ENCODE measurements around the gene PDE8B. TPM values are rescaled to one million over a fixed set of nuclear protein-coding genes. Genes with fewer than 3 reads are reported as not detected.

PDE8B gene
- total RNA-seq, 1 experiment from 2014 or later: 0.07 TPM

DNA sequence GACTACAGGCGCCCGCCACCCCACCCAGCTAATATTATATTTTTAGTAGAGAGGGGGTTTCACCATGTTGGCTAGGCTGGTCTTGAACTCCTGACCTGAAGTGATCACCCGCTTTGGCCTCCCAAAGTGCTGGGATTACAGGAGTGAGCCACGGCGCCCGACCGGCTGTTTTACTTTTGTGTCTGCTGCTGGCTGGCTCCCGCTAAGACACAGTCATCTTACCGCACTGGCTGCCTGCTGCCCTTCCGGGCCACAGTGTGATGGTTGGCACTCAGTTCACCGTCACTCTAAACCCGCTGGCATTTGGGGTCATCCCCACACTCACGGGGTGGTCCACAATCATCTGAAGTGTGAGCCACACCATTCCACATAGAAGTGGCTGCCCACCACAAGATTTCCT is 188.0 kb downstream of the PDE8B start:
- Histone ChIP-seq H3K18ac (ENCODE audit: insufficient read length, low read depth, low read length) (no peak overlapping the region), H2BK20ac (ENCODE audit: low read depth, low read length, poor library complexity, severe bottlenecking) (no peak overlapping the region), H3K23ac (ENCODE audit: insufficient read length, low read depth, low read length) (no peak overlapping the region), H3K79me1 (ENCODE audit: insufficient read depth, low read depth, low read length, poor library complexity, severe bottlenecking) (no peaks in the 10 kb centered on the region), H3K56ac (ENCODE audit: insufficient read length, low read depth, low read length) (no peak overlapping the region), H3K4me2 (ENCODE audit: insufficient read depth, insufficient read length, low read length) (no peak overlapping the region), H2AFZ (ENCODE audit: low read length) (no peak overlapping the region), H3K27me3 (ENCODE audit: insufficient read depth, low read length) (no peaks in the 10 kb centered on the region), H4K8ac (replicated peaks; ENCODE audit: insufficient read length, low read depth, low read length) (no peak overlapping the region), H3K23me2 (ENCODE audit: insufficient read length, low read depth, low read length, poor library complexity, severe bottlenecking) (no peaks in the 10 kb centered on the region), H3K4me1 (ENCODE audit: insufficient read depth, low read length) (no peaks in the 10 kb centered on the region), H3K9ac (ENCODE audit: extremely low read depth, insufficient read length, low read length) (no peak overlapping the region), H3K14ac (ENCODE audit: insufficient read depth, low read length) (no peak overlapping the region), H3K9me3 (ENCODE audit: control insufficient read depth, low read depth, low read length) (no peaks in the 10 kb centered on the region), H4K91ac (ENCODE audit: insufficient read length, low read depth, low read length) (no peak overlapping the region), H3K79me2 (ENCODE audit: insufficient read depth, low read length) (no peaks in the 10 kb centered on the region), H4K20me1 (ENCODE audit: control insufficient read depth, insufficient read depth, insufficient read length) (no peaks in the 10 kb centered on the region), H2BK120ac (ENCODE audit: low read depth, low read length, poor library complexity, severe bottlenecking) (no peak overlapping the region), H2BK15ac (ENCODE audit: low read depth, low read length) (no peak overlapping the region), H3K4ac (ENCODE audit: low read depth, low read length) (no peak overlapping the region), H4K5ac (ENCODE audit: insufficient read length, low read depth, low read length) (no peak overlapping the region), H2BK5ac (ENCODE audit: insufficient read length, low read length) (no peak overlapping the region), H2BK12ac (ENCODE audit: insufficient read length, low read depth, low read length) (no peak overlapping the region), H3K27ac (ENCODE audit: insufficient read length, low read depth, low read length) (no peak overlapping the region), H3T11ph (ENCODE audit: low read length) (no peak overlapping the region), H2AK5ac (ENCODE audit: insufficient read length, low read length) (no peak overlapping the region)
- no peaks in the 10 kb centered on the region for H3K9me3 Mint-ChIP-seq
- H3K4me3 Mint-ChIP-seq: no peak overlapping the region
- TF ChIP-seq, protein P1, sequence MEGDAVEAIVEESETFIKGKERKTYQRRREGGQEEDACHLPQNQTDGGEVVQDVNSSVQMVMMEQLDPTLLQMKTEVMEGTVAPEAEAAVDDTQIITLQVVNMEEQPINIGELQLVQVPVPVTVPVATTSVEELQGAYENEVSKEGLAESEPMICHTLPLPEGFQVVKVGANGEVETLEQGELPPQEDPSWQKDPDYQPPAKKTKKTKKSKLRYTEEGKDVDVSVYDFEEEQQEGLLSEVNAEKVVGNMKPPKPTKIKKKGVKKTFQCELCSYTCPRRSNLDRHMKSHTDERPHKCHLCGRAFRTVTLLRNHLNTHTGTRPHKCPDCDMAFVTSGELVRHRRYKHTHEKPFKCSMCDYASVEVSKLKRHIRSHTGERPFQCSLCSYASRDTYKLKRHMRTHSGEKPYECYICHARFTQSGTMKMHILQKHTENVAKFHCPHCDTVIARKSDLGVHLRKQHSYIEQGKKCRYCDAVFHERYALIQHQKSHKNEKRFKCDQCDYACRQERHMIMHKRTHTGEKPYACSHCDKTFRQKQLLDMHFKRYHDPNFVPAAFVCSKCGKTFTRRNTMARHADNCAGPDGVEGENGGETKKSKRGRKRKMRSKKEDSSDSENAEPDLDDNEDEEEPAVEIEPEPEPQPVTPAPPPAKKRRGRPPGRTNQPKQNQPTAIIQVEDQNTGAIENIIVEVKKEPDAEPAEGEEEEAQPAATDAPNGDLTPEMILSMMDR (conservative IDR thresholded peaks at IDR 0.05): no peak
- DNase-seq: no peak
- H3K27ac Mint-ChIP-seq: no peak overlapping the region
- H3K36me3 Mint-ChIP-seq (ENCODE audit: insufficient read depth in 1 of 3, low read depth in 3 of 3): no peaks in the 10 kb centered on the region
- peaks cover 0 to 9% of the 10 kb centered on the region in 2 experiments; a peak in 3 of 4 replicates for H3K4me1 Mint-ChIP-seq
- no peaks in the 10 kb centered on the region for H3K27me3 Mint-ChIP-seq (ENCODE audit: low read depth)
- no CpG with 5 or more reads among the region's 13 CpGs for WGBS (ENCODE audit: extremely low coverage, insufficient read length, low lambda C conversion rate)
